HG03460 (cell line): ENCODE measurements around the gene RNF217.

Experiments used
- ATAC-seq: cut with Tn5 transposase; IDR thresholded peaks from one replicate; pipeline ENCODE4 v1.9.1; 2021; ENCODE audit not compliant: unreplicated experiment

Gene RNF217

GRCh38 chr6:125095580-125096301 is 133.5 kb downstream of the RNF217 start:
- ATAC-seq, result no peak

DNA sequence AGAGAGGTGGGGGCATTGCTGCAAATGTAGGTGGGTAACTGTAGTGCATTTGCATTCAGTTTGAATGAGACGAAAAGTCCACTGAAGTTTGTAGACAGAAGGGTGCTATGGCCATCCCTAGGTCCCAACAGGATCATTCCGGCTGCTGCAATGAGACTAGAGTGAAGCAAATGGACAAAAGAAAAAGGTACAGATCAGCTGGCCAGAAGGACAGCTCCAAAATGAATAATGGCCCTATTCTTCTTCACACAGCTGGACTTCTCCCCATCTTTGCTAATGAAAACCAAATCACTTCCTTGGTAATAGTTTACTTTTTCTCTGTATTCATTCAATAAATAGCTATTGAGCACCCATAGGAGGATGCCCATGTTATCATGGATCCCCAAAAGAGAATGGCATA is 134.9 kb downstream of the RNF217 start:
- ATAC-seq, result no peak

DNA sequence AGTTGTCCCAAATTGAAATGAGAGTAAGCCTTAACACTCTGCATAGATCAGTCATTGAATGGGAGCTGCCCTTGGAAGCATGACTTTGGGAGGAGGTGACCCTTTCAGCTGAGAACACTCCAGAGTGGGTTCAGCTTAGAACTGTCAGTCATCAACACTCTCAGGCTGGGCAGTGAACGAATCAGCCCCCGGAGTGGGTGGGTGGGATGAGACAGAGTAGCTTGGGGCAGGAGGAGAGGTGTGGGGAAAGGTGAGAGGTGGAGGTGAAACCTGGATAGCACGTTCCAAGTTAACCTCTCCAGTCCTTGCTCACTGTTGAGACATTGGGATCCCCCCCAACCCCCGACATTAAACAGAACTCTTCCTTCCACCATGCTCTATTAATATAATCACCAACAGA is 136.0 kb downstream of the RNF217 start:
- ATAC-seq, result no peak

GRCh38 chr6:125099211-125100073 is 137.2 kb downstream of the RNF217 start:
- peak; percentile 86 for ATAC-seq

DNA sequence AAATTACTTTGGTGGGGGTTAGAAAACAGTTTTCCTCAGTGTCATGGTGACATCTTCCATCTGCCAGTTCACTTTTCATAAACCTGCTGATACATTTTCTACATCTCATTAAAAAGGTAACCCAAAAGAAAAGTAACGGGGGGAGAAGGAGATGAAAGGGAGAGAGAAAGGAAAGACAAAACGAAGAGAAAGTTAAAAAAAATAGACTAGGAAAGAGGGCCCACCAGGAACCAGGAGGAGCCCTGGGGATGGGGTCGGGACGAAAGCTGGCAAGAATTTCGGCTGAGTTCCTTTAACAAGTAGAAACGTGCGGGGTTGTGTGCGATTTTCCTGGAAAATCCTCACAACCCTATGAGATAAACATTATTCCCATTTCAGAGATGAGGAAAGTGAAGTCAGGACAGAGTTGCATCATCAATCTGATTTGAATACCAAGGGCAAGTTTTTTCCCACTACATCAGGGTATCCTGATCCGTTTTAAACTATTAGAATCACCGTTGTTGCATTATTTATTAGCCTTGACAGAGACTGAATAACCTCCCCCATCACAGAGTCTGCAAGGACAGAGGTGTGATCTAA is 137.9 kb downstream of the RNF217 start:
- no peak for ATAC-seq

DNA sequence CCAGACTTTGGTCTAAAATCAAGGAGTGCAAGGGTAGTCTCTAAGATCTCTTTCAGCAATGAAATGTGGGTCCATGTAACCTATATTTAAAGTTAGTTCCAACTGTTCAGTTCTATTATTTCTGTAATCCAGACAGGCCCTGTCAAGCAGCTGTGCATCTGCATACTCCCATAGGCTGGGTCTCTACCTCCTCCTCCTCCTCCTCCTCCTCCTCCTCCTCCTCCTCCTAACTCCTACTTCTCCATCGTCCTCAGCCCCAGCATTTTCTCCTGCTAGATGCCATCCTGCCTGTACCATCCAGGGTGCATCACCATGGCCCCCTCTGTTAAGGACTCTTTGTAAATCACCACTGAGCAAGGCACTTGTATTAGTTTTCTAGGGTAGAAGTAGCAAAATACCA is 138.9 kb downstream of the RNF217 start:
- ATAC-seq, result no peak

GRCh38 chr6:125101631-125102030 is 139.4 kb downstream of the RNF217 start:
- no peak for ATAC-seq

- no peak for ATAC-seq
These were observed 140.2 kb downstream of the RNF217 start for GRCh38 chr6:125102411-125102810.

GRCh38 chr6:125102891-125103290 is 140.7 kb downstream of the RNF217 start:
- ATAC-seq, result no peak

DNA sequence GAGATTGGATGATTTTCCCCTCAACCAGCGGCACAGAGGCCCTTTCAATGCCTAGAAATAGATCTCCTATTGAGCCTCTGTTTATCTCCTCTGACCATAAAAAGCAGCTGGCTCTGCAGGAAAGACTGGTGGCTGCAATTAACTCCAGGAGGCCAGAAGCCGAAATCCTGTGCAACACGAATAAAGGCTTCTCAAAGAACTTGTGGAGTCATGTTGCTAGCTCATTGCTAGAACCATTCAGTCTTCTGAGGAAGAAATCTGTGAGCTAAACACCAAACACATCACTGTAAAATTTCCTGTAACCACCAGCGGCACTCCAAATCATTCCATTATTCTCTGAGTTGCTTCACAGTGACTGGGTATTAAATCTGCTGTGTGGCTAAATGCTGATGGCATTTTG is 142.2 kb downstream of the RNF217 start:
- no peak for ATAC-seq

GRCh38 chr6:125107048-125107447 is 144.8 kb downstream of the RNF217 start:
- ATAC-seq, result no peak

DNA sequence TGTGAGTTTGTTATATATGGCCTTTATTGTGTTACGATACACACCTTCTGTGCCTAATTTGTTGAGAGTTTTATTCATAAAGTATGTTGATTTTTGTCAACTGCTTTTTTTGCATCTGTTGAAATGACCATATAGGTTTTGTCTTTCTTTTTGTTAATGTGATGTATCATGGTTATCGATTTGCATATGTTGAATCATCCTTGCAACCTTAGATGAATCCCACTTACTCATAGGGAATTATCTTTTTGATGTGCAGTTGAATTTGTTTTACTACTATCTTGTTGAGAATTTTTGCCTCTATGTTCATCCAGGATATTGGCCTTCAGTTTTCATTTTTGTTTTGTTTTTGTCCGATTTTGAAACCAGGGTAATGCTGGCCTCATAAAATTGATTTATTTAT is 145.7 kb downstream of the RNF217 start:
- no peak for ATAC-seq

DNA sequence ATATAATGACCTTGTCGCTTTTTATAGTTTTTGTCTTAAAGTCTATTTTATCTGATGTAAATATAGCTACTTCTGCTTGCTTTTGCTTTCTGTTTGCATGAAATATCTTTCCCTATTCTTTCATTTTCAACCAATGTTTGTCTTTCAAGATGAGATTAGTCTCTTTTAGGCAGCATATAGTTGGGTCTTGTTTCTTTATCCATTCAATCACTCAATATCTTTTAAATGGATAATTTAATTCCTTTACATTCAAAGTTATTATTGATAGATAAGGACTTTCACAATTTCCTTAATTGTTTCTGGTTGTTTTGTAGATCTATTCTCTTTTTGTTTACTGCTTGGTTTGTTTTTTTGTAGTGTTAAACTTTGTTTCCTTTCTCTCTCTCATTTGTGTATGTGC is 147.8 kb downstream of the RNF217 start:
- ATAC-seq, result no peak

GRCh38 chr6:125111219-125111983 is 149.2 kb downstream of the RNF217 start:
- ATAC-seq, result no peak

- ATAC-seq, result no peak
These were observed 150.7 kb downstream of the RNF217 start for GRCh38 chr6:125112934-125113333.

- ATAC-seq, result no peak
These were observed 152.1 kb downstream of the RNF217 start for GRCh38 chr6:125114248-125114858.

GRCh38 chr6:125116170-125116569 is 153.9 kb downstream of the RNF217 start:
- ATAC-seq, result no peak

- no peak for ATAC-seq
These were observed 154.5 kb downstream of the RNF217 start for GRCh38 chr6:125116710-125117109.

GRCh38 chr6:125117818-125118217 is 155.6 kb downstream of the RNF217 start:
- no peak for ATAC-seq

DNA sequence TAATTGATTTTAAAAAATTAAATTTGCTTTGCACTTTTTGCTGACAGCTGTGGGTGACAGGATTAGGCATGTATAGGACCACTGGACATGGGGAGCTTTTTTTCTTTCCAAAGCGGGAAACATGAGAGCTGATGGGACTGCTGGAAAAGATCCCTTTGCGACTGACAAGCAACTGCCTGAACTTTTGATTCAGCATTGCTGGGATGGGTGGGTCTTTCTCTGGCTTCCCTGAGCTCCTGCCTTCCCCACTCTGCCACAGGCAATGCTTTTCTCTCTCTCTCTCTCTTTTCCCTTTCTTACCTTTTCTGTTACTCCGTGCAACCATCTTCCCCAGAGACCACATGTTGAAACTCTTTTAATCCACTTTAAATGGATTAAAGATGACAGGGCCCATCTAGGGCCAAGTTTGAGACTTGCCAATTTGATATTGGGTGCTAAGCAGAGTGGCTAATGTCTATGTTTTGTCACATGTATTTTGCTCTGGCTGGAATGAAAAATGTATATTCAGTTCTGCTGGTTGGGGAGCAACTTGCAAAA is 157.9 kb downstream of the RNF217 start:
- ATAC-seq, result no peak

DNA sequence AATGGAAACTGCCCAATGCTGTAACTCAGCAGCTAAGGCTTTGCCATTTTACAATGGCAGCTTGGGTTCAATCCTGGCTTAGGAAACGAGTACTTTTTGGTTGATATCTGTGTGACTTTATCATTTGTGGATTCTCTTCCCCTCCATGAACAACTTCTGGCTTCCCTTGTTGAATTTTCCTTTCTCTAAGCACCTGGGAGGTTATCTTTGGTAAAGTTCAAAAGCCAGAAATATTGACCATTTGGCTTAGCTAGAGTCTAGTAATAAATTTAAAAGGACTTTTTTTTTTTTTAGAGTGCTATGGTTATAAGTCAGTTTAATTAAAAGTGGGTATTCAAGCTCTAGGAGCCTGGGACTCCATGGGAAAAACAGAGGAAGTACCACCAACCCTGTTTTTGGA is 159.7 kb downstream of the RNF217 start:
- no peak for ATAC-seq
